Liver (tissue), 9 donors: ENCODE results near the gene LMBRD1. TPM values are rescaled to one million over a fixed set of nuclear protein-coding genes. Genes with fewer than 3 reads are reported as not detected.

Source experiments
- DNase-seq: peaks from one replicate; pipeline ENCODE4 v3.0.0-alpha.2; 2017; ENCODE audit warnings: low spot score
- H3K27ac ChIP-seq, 2 donors: one replicate each; pipeline ENCODE4 v1.7.0; 2013; ENCODE audit warnings: inconsistent platforms in 2 of 2, low read length in 2 of 2, control low read depth in 1 of 2, low read depth in 1 of 2, mild to moderate bottlenecking in 1 of 2
- H3K27me3 ChIP-seq, 4 donors: one replicate each; pipeline versions ENCODE4 v1.6.1 to v1.7.0; 2013; ENCODE audit warnings: low read length in 3 of 4, inconsistent platforms in 1 of 4, mild to moderate bottlenecking in 1 of 4, moderate library complexity in 1 of 4; ENCODE audit not compliant: control insufficient read depth in 4 of 4, insufficient read depth in 4 of 4
- H3K36me3 ChIP-seq, 4 donors: one replicate each; pipeline versions ENCODE4 v1.6.1 to v1.7.0; 2013; ENCODE audit warnings: low read length in 3 of 4, mild to moderate bottlenecking in 3 of 4, low read depth in 1 of 4, moderate library complexity in 1 of 4; ENCODE audit not compliant: control insufficient read depth in 4 of 4, insufficient read depth in 3 of 4
- H3K4me1 ChIP-seq, 4 donors: one replicate each; pipeline versions ENCODE4 v1.6.1 to v1.7.0; 2013; ENCODE audit warnings: low read length in 3 of 4, mild to moderate bottlenecking in 3 of 4, moderate library complexity in 1 of 4; ENCODE audit not compliant: control insufficient read depth in 4 of 4, insufficient read depth in 4 of 4
- H3K4me3 ChIP-seq, 3 donors: one replicate each; pipeline versions ENCODE4 v1.6.1 to v1.7.0; 2013; ENCODE audit warnings: low read length in 3 of 3, control low read depth in 1 of 3, low read depth in 1 of 3, mild to moderate bottlenecking in 1 of 3
- H3K9ac ChIP-seq, 2 donors: one replicate each; pipeline ENCODE4 v1.7.0; 2013; ENCODE audit warnings: low read length in 2 of 2, mild to moderate bottlenecking in 2 of 2, moderate library complexity in 2 of 2, control low read depth in 1 of 2, low read depth in 1 of 2
- H3K9me3 ChIP-seq, 4 donors: one replicate each; pipeline versions ENCODE4 v1.6.1 to v1.7.0; 2013; ENCODE audit warnings: low read length in 3 of 4; ENCODE audit not compliant: control insufficient read depth in 4 of 4
- FOXA1 ChIP-seq: IDR thresholded peaks from 2 replicates; pipeline ENCODE4 v1.6.1; 2016; ENCODE audit warnings: antibody characterized with exemption
- GABPA ChIP-seq, 2 donors: IDR thresholded peaks in 1 of 2; conservative IDR thresholded peaks in 1 of 2; 2 replicates each; pipeline ENCODE4 v1.6.1; 2016; ENCODE audit warnings: antibody characterized with exemption in 2 of 2, mild to moderate bottlenecking in 1 of 2, moderate library complexity in 1 of 2
- HNF4A ChIP-seq, 2 donors: conservative IDR thresholded peaks; 2 replicates each; pipeline ENCODE4 v1.6.1; 2016; ENCODE audit warnings: antibody characterized with exemption in 2 of 2, mild to moderate bottlenecking in 2 of 2
- HNF4G ChIP-seq: IDR thresholded peaks from 2 replicates; pipeline ENCODE4 v1.6.1; 2016; ENCODE audit warnings: antibody characterized with exemption
- JUND ChIP-seq, 2 donors: IDR thresholded peaks; 2 replicates each; pipeline ENCODE4 v1.6.1; 2016; ENCODE audit warnings: antibody characterized with exemption in 2 of 2
- REST ChIP-seq: IDR thresholded peaks from 2 replicates; pipeline ENCODE4 v1.6.1; 2016; ENCODE audit warnings: antibody characterized with exemption, mild to moderate bottlenecking
- RXRA ChIP-seq, 2 donors: IDR thresholded peaks; 2 replicates each; pipeline ENCODE4 v1.6.1; 2017 to 2018; ENCODE audit warnings: antibody characterized with exemption in 2 of 2, mild to moderate bottlenecking in 1 of 2
- YY1 ChIP-seq: IDR thresholded peaks from 2 replicates; pipeline ENCODE4 v1.6.1; 2016; ENCODE audit warnings: antibody characterized with exemption, mild to moderate bottlenecking
- WGBS: extraction: QIAGEN DNeasy Blood & Tissue Kit; methylation state at CpG from one replicate; pipeline ENCODE4 v1.1.7; 2013; 5-methylcytosine and 5-hydroxymethylcytosine counted together
- polyA plus RNA-seq, 2 donors: library from polyadenylated mRNA; stranded (reverse) in 1 of 2; unstranded in 1 of 2; fragments of 200-250 nt in 1 of 2; fragments of >200 nt in 1 of 2; fragmentation: Nextera tagmentation in 1 of 2; extraction: Ambion mirVana in 1 of 2; gene quantifications; one replicate each; pipeline versions ENCODE4 v1.2.1 to v1.2.3, GENCODE V29; 2013 to 2015
- total RNA-seq, 2 donors: library from RNA; depleted of rRNA; stranded (reverse); fragments of >200 nt; gene quantifications; one replicate each; pipeline ENCODE4 v1.2.3, GENCODE V29; 2014
- TF ChIP-seq, protein P1 (sequence below): IDR thresholded peaks from 2 replicates; pipeline ENCODE4 v1.6.1; 2016; ENCODE audit warnings: antibody characterized with exemption
- TF ChIP-seq, protein P2 (sequence below): fragments of 150-350 bp; IDR thresholded peaks from 2 replicates; pipeline ENCODE4 v1.5.1; 2017; ENCODE audit warnings: improper control_type of control experiment, low read depth, low read length; ENCODE audit not compliant: missing input control
- TF ChIP-seq, protein P3 (sequence below): IDR thresholded peaks from 2 replicates; pipeline ENCODE4 v1.6.1; 2016; ENCODE audit warnings: antibody characterized with exemption
- donor health status: healthy.
- donor health status: healthy.
- donor health status: healthy.
- donor health status: healthy.
- donor health status: healthy.

The LMBRD1 gene
- total and polyA plus RNA-seq, 4 donors = 33.2 to 54.5 (median 43.3) TPM

DNA sequence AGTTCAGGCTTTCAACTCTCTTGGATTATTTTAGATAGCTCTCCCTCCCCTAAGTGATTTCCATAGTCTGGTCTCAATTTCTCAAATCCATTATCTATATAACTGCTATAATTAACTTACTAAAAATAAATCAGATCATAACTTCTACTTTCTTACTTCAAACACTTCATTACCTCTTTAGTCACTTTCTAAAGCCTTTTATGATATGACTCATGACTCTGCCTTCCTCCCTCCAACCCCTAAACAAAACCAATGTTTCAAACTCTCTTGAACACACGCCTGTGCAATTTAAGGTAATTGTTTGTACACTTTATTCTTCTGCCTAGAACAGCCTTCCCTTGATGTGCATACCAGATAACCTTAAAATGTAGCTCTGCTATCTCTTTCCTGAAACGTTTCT, 100.5 kb downstream of the LMBRD1 start (continued):
- TF ChIP-seq REST (no peak), YY1 (no peak), RXRA (IDR thresholded peaks at IDR 0.05) (no peak), FOXA1 (no peak), JUND (IDR thresholded peaks at IDR 0.05) (no peak), HNF4A (conservative IDR thresholded peaks at IDR 0.05) (no peak)
- TF ChIP-seq, protein P1, sequence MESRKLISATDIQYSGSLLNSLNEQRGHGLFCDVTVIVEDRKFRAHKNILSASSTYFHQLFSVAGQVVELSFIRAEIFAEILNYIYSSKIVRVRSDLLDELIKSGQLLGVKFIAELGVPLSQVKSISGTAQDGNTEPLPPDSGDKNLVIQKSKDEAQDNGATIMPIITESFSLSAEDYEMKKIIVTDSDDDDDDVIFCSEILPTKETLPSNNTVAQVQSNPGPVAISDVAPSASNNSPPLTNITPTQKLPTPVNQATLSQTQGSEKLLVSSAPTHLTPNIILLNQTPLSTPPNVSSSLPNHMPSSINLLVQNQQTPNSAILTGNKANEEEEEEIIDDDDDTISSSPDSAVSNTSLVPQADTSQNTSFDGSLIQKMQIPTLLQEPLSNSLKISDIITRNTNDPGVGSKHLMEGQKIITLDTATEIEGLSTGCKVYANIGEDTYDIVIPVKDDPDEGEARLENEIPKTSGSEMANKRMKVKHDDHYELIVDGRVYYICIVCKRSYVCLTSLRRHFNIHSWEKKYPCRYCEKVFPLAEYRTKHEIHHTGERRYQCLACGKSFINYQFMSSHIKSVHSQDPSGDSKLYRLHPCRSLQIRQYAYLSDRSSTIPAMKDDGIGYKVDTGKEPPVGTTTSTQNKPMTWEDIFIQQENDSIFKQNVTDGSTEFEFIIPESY = no peak

GRCh38 chr6:69693762-69694161, 103.0 kb downstream of the LMBRD1 start:
- H3K27me3 ChIP-seq = no peaks in the 10 kb centered on the region
- H3K27ac ChIP-seq = no peak overlapping the region
- H3K36me3 ChIP-seq = peaks cover 2 to 16% (median 11%) of the 10 kb centered on the region in 4 donors
- TF ChIP-seq, protein P2, sequence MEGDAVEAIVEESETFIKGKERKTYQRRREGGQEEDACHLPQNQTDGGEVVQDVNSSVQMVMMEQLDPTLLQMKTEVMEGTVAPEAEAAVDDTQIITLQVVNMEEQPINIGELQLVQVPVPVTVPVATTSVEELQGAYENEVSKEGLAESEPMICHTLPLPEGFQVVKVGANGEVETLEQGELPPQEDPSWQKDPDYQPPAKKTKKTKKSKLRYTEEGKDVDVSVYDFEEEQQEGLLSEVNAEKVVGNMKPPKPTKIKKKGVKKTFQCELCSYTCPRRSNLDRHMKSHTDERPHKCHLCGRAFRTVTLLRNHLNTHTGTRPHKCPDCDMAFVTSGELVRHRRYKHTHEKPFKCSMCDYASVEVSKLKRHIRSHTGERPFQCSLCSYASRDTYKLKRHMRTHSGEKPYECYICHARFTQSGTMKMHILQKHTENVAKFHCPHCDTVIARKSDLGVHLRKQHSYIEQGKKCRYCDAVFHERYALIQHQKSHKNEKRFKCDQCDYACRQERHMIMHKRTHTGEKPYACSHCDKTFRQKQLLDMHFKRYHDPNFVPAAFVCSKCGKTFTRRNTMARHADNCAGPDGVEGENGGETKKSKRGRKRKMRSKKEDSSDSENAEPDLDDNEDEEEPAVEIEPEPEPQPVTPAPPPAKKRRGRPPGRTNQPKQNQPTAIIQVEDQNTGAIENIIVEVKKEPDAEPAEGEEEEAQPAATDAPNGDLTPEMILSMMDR = no peak
- TF ChIP-seq, protein P3, sequence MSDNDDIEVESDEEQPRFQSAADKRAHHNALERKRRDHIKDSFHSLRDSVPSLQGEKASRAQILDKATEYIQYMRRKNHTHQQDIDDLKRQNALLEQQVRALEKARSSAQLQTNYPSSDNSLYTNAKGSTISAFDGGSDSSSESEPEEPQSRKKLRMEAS = no peak
- TF ChIP-seq HNF4A (conservative IDR thresholded peaks at IDR 0.05) = no peak
- no peak for DNase-seq
- no peak overlapping the region for H3K9ac ChIP-seq
- no peaks in the 10 kb centered on the region for H3K9me3 ChIP-seq
- H3K4me3 ChIP-seq = no peak overlapping the region
- no peaks in the 10 kb centered on the region for H3K4me1 ChIP-seq

- WGBS = 87% methylated on average over 1 of the region's 1 CpG
- Histone ChIP-seq H3K4me1 (no peaks in the 10 kb centered on the region), H3K4me3 (no peak overlapping the region), H3K9me3 (no peaks in the 10 kb centered on the region), H3K27me3 (no peaks in the 10 kb centered on the region), H3K27ac (no peak overlapping the region), H3K36me3 (peaks cover 0 to 6% (median 2%) of the 10 kb centered on the region in 4 donors), H3K9ac (no peak overlapping the region)
- TF ChIP-seq GABPA (IDR thresholded peaks at IDR 0.05 in 1 of 2, conservative IDR thresholded peaks at IDR 0.05 in 1 of 2) = no peak
- TF ChIP-seq HNF4G = no peak
- DNase-seq = no peak
Measured at GRCh38 chr6:69690986-69691385, 105.8 kb downstream of the LMBRD1 start.
